HepG2 (cell line): ENCODE data around the gene PNMA6F. TPM values are rescaled to one million over a fixed set of nuclear protein-coding genes. Genes with fewer than 3 reads are reported as not detected.

Experiments used
- ATAC-seq: fragments of 200-7000 bp; cut with Tn5 transposase; 3 replicates; pipeline ENCODE4 v1.9.1; 2020; ENCODE audit warnings: mild to moderate bottlenecking, moderate library complexity
- BruUV-seq: library from RNA; stranded (reverse); fragments of 400-500 nt; replicated peaks from 2 replicates; lab custom pipeline; 2021; lab: Mats Ljungman, UMichigan
- CTCF ChIA-PET: fragments of 300-600 bp; formaldehyde crosslinking; extraction: SDS; loops from one replicate; lab custom pipeline; 2021; ENCODE audit warnings: low total read pairs, inconsistent platforms, low intra/inter-chr PET ratio; lab: Yijun Ruan, JAX
- POLR2A ChIA-PET: fragments of 350-600 bp; sonication (Branson Sonifier 250); formaldehyde crosslinking; loops from one replicate; lab custom pipeline; 2020; ENCODE audit warnings: antibody characterized with exemption, inconsistent platforms; lab: Yijun Ruan, JAX
- DNase-seq: peaks from one replicate; pipeline ENCODE4 v3.0.0-alpha.2; 2015; ENCODE audit warnings: low spot score
- FAIRE-seq: peaks from 3 replicates; lab custom pipeline; 2011; peaks lifted over from hg19 to GRCh38; lab: Jason Lieb, UNC
- H2AFZ ChIP-seq: one replicate; pipeline ENCODE4 v1.6.1; 2011; ENCODE audit warnings: low read length, inconsistent platforms
- H3K27ac ChIP-seq: fragments of 300-600 bp; 3 replicates; pipeline ENCODE4 v1.8.0; 2011; ENCODE audit warnings: mixed run types, mild to moderate bottlenecking, mixed read lengths, low read length, inconsistent platforms; ENCODE audit not compliant: insufficient read depth; ENCODE audit errors: extremely low read length
- H3K27me3 ChIP-seq, 2 experiments: fragments of 200-600 bp in 1 of 2; 2 replicates in 1 of 2; 3 replicates in 1 of 2; pipeline versions ENCODE4 v1.6.0 to v1.8.0; 2011; ENCODE audit warnings: low read length in 2 of 2, mild to moderate bottlenecking in 2 of 2, moderate library complexity in 2 of 2, inconsistent platforms in 1 of 2; ENCODE audit not compliant: insufficient read depth in 2 of 2, control insufficient read depth in 1 of 2
- H3K36me3 ChIP-seq, 2 experiments: fragments of 200-600 bp in 1 of 2; replicated peaks in 1 of 2; 2 replicates in 1 of 2; 3 replicates in 1 of 2; pipeline versions ENCODE4 v1.5.1 to v1.8.0; 2011; ENCODE audit warnings: low read length in 2 of 2, inconsistent platforms in 1 of 2; ENCODE audit not compliant: insufficient read depth in 2 of 2, control insufficient read depth in 1 of 2
- H3K4me1 ChIP-seq: 2 replicates; pipeline ENCODE4 v1.5.1; 2012; ENCODE audit warnings: low read length, inconsistent platforms; ENCODE audit not compliant: insufficient read depth
- H3K4me2 ChIP-seq: 2 replicates; pipeline ENCODE4 v1.6.0; 2011; ENCODE audit warnings: low read depth, low read length, inconsistent platforms
- H3K4me3 ChIP-seq, 3 experiments: fragments of 200-600 bp in 1 of 3; sonication (generic), shearing (Covaris generic) in 1 of 3; replicated peaks in 1 of 3; 2 replicates each; pipeline ENCODE4 v1.5.1; 2011 to 2016; ENCODE audit warnings: low read length in 3 of 3, inconsistent platforms in 2 of 3, low read depth in 2 of 3, mild to moderate bottlenecking in 2 of 3, control low read depth in 1 of 3, mixed read lengths in 1 of 3; ENCODE audit not compliant: insufficient read depth in 1 of 3
- H3K79me2 ChIP-seq: one replicate; pipeline ENCODE4 v1.6.1; 2011; ENCODE audit warnings: low read length, inconsistent platforms; ENCODE audit not compliant: insufficient read depth
- H3K9ac ChIP-seq: 2 replicates; pipeline ENCODE4 v1.6.0; 2011; ENCODE audit warnings: mild to moderate bottlenecking, low read depth, low read length, inconsistent platforms; ENCODE audit not compliant: insufficient read depth
- H3K9me3 ChIP-seq: 2 replicates; pipeline ENCODE4 v1.5.1; 2012; ENCODE audit warnings: mild to moderate bottlenecking, low read length
- H4K20me1 ChIP-seq: 2 replicates; pipeline ENCODE4 v1.6.0; 2011; ENCODE audit warnings: inconsistent platforms, mild to moderate bottlenecking, low read length, moderate library complexity; ENCODE audit not compliant: insufficient read depth
- AKAP8 ChIP-seq: sonication (generic); formaldehyde crosslinking; IDR thresholded peaks from 2 replicates; pipeline ENCODE4 v1.5.1; 2020; ENCODE audit warnings: mild to moderate bottlenecking, missing genetic modification reagents
- FOXJ3 ChIP-seq: sonication (generic); formaldehyde crosslinking; IDR thresholded peaks from 2 replicates; pipeline ENCODE4 v1.4.0; 2020; ENCODE audit warnings: missing genetic modification reagents, mild to moderate bottlenecking, borderline replicate concordance
- IKZF1 ChIP-seq: fragments of 450-650 bp; IDR thresholded peaks from 2 replicates; pipeline ENCODE4 v1.7.1; 2016
- MIXL1 ChIP-seq: IDR thresholded peaks from 2 replicates; pipeline ENCODE4 v1.6.1; 2016
- NR2F2 ChIP-seq: IDR thresholded peaks from 2 replicates; pipeline ENCODE4 v1.6.1; 2012; ENCODE audit warnings: low read depth, inconsistent platforms, borderline replicate concordance
- PCBP1 ChIP-seq: fragments of 200-400 bp; formaldehyde crosslinking; IDR thresholded peaks from 2 replicates; pipeline ENCODE4 v1.6.1; 2017; ENCODE audit warnings: mild to moderate bottlenecking, low read depth, low read length, borderline replicate concordance
- STAT5B ChIP-seq: sonication (generic); formaldehyde crosslinking; IDR thresholded peaks from 2 replicates; pipeline ENCODE4 v1.4.0; 2020; ENCODE audit warnings: missing genetic modification reagents
- XRCC5 ChIP-seq: fragments of 200-400 bp; formaldehyde crosslinking; optimal IDR thresholded peaks from 2 replicates; pipeline ENCODE3; 2017; ENCODE audit warnings: mild to moderate bottlenecking, low read length
- WGBS: methylation state at CpG from one replicate; pipeline ENCODE4 v1.1.6; 2017; ENCODE audit warnings: low lambda C conversion rate; 5-methylcytosine and 5-hydroxymethylcytosine counted together
- in situ Hi-C: cut with HindIII; loops from 2 replicates; pipeline ENCODE4 v1.10.0; 2017; ENCODE audit warnings: low pct_unique_long_range_greater_than_20kb; ENCODE audit not compliant: extremely low pct_ligation_motif_present
- intact Hi-C: fragments of 100-400 bp; cut with micrococcal nuclease; formaldehyde crosslinking; loops from one replicate; pipeline ENCODE4 v1.10.0; 2022; ENCODE audit not compliant: unreplicated experiment
- polyA plus RNA-seq, 8 experiments: library from polyadenylated mRNA; depleted of rRNA in 3 of 8; stranded (reverse) in 7 of 8; unstranded in 1 of 8; fragments of >200 nt; fragmentation: Illumina TruSeq in 4 of 8; extraction: Trizol in 4 of 8; gene quantifications; 2 replicates each; pipeline versions ENCODE4 v1.2.1 to v1.2.3, GENCODE V29; 2011 to 2016; ENCODE audit warnings: low read depth in 4 of 8, missing spikeins in 1 of 8, mixed read lengths in 1 of 8; ENCODE audit not compliant: insufficient read depth in 1 of 8
- total RNA-seq, 5 experiments: library from RNA; depleted of rRNA; stranded (reverse); fragments of >200 nt; fragmentation: Illumina TruSeq; extraction: Trizol; gene quantifications; 2 replicates each; pipeline ENCODE4 v1.2.3, GENCODE V29; 2016; ENCODE audit warnings: low read depth in 1 of 5
- TF ChIP-seq, protein P1 (sequence below): sonication (generic); formaldehyde crosslinking; conservative IDR thresholded peaks from 2 replicates; pipeline ENCODE4 v1.4.0; 2020; ENCODE audit warnings: missing genetic modification reagents
- TF ChIP-seq, protein P2 (sequence below): sonication (generic); formaldehyde crosslinking; IDR thresholded peaks from 2 replicates; pipeline ENCODE4 v1.5.0; 2020; ENCODE audit warnings: mild to moderate bottlenecking, missing genetic modification reagents, borderline replicate concordance
- TF ChIP-seq, protein P3 (sequence below): sonication (generic); formaldehyde crosslinking; IDR thresholded peaks from 2 replicates; pipeline ENCODE4 v1.5.1; 2020; ENCODE audit warnings: mild to moderate bottlenecking, moderate library complexity, missing genetic modification reagents

The PNMA6F gene
- total and polyA plus RNA-seq, 2 of the 13 experiments (the other 11 are each of a cell fraction or from before 2014, with no cell fraction given) = not detected

DNA sequence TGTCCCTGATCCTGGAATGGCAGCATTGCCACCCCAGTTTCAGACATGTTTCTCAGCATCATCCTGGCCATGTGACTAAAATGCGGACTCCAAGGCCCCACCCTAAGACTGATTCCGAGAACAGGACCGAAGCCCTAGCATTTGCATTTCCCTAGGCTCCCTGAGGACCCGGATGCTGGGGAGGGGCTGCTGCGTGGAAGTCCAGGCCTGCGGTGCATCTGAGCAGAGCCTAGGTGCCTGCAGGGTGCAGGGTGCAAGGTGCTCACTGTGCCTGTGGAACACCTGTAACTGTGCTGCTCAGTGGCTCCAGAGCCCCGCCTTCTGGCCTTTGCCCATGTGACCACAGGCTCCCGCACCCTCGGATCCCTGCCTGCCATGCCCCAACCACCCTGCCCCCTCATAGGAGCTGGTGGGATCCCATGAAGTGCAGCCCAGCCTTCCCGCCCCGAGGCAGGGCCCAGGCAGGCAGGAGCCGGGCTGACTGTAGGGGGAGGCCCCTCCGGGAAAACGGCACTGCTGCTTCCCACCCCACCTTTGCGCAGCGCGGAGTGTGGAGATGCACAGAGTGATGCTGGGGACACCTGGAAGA is 14.9 kb downstream of the PNMA6F start (continued):
- no peak for TF ChIP-seq MIXL1 (CRISPR knock-in tag)

DNA sequence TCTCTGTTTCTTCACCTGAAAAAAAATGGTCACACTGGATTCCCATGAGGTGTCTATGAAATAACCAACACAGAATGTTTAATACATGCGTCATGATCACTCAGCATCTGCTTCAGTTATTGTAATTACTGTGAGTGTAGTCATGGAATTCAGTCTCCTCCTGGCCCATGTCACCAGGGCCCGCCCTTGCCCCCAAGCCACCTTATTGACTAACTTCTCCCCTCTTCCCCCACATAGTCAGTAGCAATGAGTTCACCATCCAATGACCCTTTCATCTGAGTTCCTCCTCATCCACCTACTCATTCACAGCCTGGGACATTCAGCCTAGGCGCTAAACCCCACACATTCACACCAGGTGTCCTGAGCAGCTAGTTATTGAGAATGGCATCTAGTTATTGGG is 15.6 kb downstream of the PNMA6F start:
- Histone ChIP-seq H3K27me3 (no peaks in the 10 kb centered on the region; a peak in 1 of 5 replicates), H3K4me2 (no peak overlapping the region), H3K79me2 (no peaks in the 10 kb centered on the region), H3K36me3 (no peaks in the 10 kb centered on the region), H3K4me3 (no peak overlapping the region), H2AFZ (no peak overlapping the region), H3K4me1 (no peaks in the 10 kb centered on the region), H3K9ac (no peak overlapping the region), H3K27ac (no peak overlapping the region), H4K20me1 (no peaks in the 10 kb centered on the region), H3K9me3 (no peaks in the 10 kb centered on the region)
- ATAC-seq = no peak
- POLR2A ChIA-PET = no interaction called here
- no peak for FAIRE-seq
- CTCF ChIA-PET = no interaction called here
- BruUV-seq = no TSS peak
- intact Hi-C loops (no loop called here), in situ Hi-C loops (no loop called here)
- 0% methylated on average over 2 of the region's 3 CpGs for WGBS
- TF ChIP-seq NR2F2 (no peak), FOXJ3 (CRISPR knock-in tag) (no peak), IKZF1 (no peak), STAT5B (CRISPR knock-in tag) (no peak), XRCC5 (no peak), PCBP1 (no peak), AKAP8 (CRISPR knock-in tag) (no peak)
- TF ChIP-seq, protein P1, sequence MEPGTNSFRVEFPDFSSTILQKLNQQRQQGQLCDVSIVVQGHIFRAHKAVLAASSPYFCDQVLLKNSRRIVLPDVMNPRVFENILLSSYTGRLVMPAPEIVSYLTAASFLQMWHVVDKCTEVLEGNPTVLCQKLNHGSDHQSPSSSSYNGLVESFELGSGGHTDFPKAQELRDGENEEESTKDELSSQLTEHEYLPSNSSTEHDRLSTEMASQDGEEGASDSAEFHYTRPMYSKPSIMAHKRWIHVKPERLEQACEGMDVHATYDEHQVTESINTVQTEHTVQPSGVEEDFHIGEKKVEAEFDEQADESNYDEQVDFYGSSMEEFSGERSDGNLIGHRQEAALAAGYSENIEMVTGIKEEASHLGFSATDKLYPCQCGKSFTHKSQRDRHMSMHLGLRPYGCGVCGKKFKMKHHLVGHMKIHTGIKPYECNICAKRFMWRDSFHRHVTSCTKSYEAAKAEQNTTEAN = no peak
- TF ChIP-seq, protein P2, sequence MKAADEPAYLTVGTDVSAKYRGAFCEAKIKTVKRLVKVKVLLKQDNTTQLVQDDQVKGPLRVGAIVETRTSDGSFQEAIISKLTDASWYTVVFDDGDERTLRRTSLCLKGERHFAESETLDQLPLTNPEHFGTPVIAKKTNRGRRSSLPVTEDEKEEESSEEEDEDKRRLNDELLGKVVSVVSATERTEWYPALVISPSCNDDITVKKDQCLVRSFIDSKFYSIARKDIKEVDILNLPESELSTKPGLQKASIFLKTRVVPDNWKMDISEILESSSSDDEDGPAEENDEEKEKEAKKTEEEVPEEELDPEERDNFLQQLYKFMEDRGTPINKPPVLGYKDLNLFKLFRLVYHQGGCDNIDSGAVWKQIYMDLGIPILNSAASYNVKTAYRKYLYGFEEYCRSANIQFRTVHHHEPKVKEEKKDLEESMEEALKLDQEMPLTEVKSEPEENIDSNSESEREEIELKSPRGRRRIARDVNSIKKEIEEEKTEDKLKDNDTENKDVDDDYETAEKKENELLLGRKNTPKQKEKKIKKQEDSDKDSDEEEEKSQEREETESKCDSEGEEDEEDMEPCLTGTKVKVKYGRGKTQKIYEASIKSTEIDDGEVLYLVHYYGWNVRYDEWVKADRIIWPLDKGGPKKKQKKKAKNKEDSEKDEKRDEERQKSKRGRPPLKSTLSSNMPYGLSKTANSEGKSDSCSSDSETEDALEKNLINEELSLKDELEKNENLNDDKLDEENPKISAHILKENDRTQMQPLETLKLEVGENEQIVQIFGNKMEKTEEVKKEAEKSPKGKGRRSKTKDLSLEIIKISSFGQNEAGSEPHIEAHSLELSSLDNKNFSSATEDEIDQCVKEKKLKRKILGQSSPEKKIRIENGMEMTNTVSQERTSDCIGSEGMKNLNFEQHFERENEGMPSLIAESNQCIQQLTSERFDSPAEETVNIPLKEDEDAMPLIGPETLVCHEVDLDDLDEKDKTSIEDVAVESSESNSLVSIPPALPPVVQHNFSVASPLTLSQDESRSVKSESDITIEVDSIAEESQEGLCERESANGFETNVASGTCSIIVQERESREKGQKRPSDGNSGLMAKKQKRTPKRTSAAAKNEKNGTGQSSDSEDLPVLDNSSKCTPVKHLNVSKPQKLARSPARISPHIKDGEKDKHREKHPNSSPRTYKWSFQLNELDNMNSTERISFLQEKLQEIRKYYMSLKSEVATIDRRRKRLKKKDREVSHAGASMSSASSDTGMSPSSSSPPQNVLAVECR (CRISPR knock-in tag) = no peak
- TF ChIP-seq, protein P3, sequence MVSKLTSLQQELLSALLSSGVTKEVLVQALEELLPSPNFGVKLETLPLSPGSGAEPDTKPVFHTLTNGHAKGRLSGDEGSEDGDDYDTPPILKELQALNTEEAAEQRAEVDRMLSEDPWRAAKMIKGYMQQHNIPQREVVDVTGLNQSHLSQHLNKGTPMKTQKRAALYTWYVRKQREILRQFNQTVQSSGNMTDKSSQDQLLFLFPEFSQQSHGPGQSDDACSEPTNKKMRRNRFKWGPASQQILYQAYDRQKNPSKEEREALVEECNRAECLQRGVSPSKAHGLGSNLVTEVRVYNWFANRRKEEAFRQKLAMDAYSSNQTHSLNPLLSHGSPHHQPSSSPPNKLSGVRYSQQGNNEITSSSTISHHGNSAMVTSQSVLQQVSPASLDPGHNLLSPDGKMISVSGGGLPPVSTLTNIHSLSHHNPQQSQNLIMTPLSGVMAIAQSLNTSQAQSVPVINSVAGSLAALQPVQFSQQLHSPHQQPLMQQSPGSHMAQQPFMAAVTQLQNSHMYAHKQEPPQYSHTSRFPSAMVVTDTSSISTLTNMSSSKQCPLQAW = no peak
- no peak for DNase-seq
